ENCODE measurements around the gene IL9R.
A peak's percentile ranks its signal among the peaks of the same experiment; 100 is the strongest.
"Not testable (repeated sequence)": the region's sequence is repeated elsewhere in the genome, so short reads cannot be mapped to it uniquely, and the experiment has no call there.

IL9R gene

GRCh38 chrX:156003486-156004185 is 6.1 kb downstream of the IL9R start:
- DNase-seq (no peak), ATAC-seq (replicated peaks) (no peak)
- H3K4me1 Mint-ChIP-seq, result peaks cover 0 to 15% of the 10 kb centered on the region in 2 donors
- no peaks in the 10 kb centered on the region for H3K9me3 Mint-ChIP-seq
- H3K4me3 Mint-ChIP-seq, result no peak overlapping the region
- no peaks in the 10 kb centered on the region for H3K27me3 Mint-ChIP-seq
- no peak overlapping the region for H3K27ac Mint-ChIP-seq
- H3K36me3 Mint-ChIP-seq, result no peaks in the 10 kb centered on the region

DNA sequence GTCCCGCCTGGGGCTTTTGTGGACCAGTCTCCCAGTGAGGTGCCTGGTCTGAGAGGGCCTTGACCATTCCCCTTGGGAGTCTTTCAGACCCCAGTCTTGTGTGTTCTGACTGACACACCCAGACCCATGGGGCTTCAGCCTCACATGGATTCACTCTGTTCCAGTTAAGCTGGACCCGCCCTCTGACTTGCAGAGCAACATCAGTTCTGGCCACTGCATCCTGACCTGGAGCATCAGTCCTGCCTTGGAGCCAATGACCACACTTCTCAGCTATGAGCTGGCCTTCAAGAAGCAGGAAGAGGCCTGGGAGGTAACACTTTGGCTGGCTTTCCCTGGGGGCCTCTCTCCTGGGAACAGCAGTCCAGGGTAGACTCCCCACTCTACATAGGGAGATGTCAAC is 6.8 kb downstream of the IL9R start:
- H3K4me1 Mint-ChIP-seq, result peaks cover 0 to 15% of the 10 kb centered on the region in 2 donors
- no peaks in the 10 kb centered on the region for H3K27me3 Mint-ChIP-seq
- ATAC-seq (replicated peaks), result no peak
- H3K36me3 Mint-ChIP-seq, result no peaks in the 10 kb centered on the region
- no peak overlapping the region for H3K27ac Mint-ChIP-seq
- DNase-seq, result no peak
- H3K9me3 Mint-ChIP-seq, result no peaks in the 10 kb centered on the region
- H3K4me3 Mint-ChIP-seq, result no peak overlapping the region

DNA sequence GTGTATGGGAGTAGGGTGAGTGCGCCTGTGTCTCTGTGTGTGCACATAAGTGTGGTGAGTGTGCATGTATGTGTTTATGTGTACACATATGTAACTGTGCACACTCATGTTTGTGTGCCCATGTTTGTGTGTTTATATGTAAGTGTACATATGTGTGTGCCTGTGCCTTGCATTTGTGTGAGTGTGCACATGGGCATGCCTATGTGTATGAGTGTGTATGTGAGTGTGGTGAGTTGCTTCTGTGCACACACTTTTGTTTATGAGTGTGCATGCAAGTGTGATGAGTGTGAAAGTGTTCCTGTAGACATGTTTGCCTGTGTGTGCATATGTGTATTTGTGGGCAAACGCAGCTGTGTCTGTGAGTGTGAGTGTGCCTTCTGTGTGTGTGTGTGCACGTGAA is 7.2 kb downstream of the IL9R start:
- no peak overlapping the region for H3K27ac Mint-ChIP-seq
- ATAC-seq (replicated peaks) (no peak), DNase-seq (no peak)
- peaks cover 0 to 15% of the 10 kb centered on the region in 2 donors for H3K4me1 Mint-ChIP-seq
- no peaks in the 10 kb centered on the region for H3K9me3 Mint-ChIP-seq
- no peaks in the 10 kb centered on the region for H3K36me3 Mint-ChIP-seq
- no peak overlapping the region for H3K4me3 Mint-ChIP-seq
- no peaks in the 10 kb centered on the region for H3K27me3 Mint-ChIP-seq

- no peak overlapping the region for H3K4me3 Mint-ChIP-seq
- no peak for ATAC-seq (replicated peaks)
- no peaks in the 10 kb centered on the region for H3K9me3 Mint-ChIP-seq
- peaks cover 0 to 15% of the 10 kb centered on the region in 2 donors for H3K4me1 Mint-ChIP-seq
- no peak for DNase-seq
- H3K36me3 Mint-ChIP-seq, result no peaks in the 10 kb centered on the region
- no peaks in the 10 kb centered on the region for H3K27me3 Mint-ChIP-seq
- no peak overlapping the region for H3K27ac Mint-ChIP-seq
Measured at GRCh38 chrX:156005144-156005543, 7.6 kb downstream of the IL9R start.

DNA sequence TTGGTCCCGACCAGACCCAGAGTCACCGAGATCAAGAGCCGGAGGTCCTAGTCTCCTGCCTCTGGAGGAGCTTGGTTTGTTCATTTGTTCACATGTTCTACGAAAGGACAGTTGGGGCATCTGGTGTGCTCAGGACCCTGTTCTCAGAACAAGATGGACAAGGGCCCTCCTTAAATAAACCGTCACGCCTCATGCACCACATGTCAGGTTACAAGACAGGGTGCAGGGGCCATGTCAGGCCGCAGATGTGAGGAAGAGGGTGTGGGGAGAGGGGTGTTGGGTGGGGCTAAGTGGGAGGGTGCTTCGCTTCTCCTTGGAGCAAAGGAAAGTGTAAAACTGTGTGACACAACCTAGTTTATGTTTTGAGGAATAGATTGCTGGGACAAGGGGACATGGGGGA is 9.0 kb downstream of the IL9R start:
- H3K27me3 Mint-ChIP-seq; H3K4me3 Mint-ChIP-seq; H3K36me3 Mint-ChIP-seq; H3K27ac Mint-ChIP-seq; H3K9me3 Mint-ChIP-seq; ATAC-seq (replicated peaks); DNase-seq; H3K4me1 Mint-ChIP-seq: not testable (repeated sequence)

DNA sequence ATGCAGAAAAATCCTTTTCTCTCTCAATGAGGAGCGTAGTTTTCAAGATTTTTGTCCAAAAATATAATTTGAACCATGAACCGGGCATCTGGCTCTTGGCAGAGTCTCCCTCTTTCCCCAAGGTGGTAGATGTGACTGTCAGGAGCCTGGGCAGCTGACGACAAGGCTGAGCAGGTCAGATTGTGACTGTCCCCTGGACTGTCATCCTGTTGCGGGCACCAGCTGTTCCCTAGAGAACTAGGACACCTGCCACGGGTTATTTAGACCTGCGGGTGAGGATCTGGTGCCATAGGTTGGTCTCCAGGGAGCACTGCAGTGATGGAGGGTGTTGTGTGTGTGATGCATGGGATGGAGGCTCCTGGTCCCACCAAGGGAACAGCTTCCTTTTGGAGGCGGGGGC is 10.9 kb downstream of the IL9R start:
- H3K27me3 Mint-ChIP-seq, H3K36me3 Mint-ChIP-seq, DNase-seq, H3K4me1 Mint-ChIP-seq, H3K4me3 Mint-ChIP-seq, H3K27ac Mint-ChIP-seq, H3K9me3 Mint-ChIP-seq: not testable (repeated sequence)
- peak; percentile 33 to 39 for ATAC-seq (replicated peaks)

DNA sequence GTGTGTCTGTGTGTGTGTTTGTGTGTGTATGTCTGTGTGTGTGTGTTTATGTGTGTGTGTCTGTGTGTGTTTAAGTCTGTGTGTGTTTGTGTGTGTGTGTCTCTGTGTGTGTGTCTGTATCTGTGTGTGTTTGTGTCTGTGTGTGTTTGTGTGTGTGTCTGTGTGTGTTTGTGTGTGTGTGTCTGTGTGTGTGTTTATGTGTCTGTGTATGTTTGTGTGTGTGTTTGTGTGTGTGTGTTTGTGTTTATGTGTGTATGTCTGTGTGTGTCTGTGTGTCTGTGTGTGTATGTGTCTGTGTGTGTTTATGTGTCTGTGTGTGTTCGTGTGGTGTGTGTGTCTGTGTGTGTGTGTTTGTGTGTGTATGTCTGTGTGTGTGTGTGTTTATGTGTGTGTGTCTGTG is 11.4 kb downstream of the IL9R start:
- H3K27me3 Mint-ChIP-seq, result no peaks in the 10 kb centered on the region
- H3K4me1 Mint-ChIP-seq, result peaks cover 0 to 4% of the 10 kb centered on the region in 2 donors
- ATAC-seq (replicated peaks) (no peak), DNase-seq (no peak)
- no peak overlapping the region for H3K27ac Mint-ChIP-seq
- no peak overlapping the region for H3K4me3 Mint-ChIP-seq
- no peaks in the 10 kb centered on the region for H3K9me3 Mint-ChIP-seq
- no peaks in the 10 kb centered on the region for H3K36me3 Mint-ChIP-seq

DNA sequence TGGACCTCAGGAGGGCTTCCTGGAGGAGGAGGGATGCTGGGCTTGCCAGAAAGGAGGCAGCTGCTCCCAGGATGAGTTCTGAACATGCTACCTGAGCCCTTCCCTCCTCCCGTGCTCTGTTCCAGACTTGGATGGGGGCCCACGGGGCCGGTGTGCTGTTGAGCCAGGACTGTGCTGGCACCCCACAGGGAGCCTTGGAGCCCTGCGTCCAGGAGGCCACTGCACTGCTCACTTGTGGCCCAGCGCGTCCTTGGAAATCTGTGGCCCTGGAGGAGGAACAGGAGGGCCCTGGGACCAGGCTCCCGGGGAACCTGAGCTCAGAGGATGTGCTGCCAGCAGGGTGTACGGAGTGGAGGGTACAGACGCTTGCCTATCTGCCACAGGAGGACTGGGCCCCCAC is 12.2 kb downstream of the IL9R start:
- not testable (repeated sequence) for H3K4me3 Mint-ChIP-seq; H3K36me3 Mint-ChIP-seq; ATAC-seq (replicated peaks); H3K9me3 Mint-ChIP-seq; H3K27me3 Mint-ChIP-seq; DNase-seq; H3K4me1 Mint-ChIP-seq; H3K27ac Mint-ChIP-seq

- not testable (repeated sequence) for H3K9me3 Mint-ChIP-seq, DNase-seq, H3K36me3 Mint-ChIP-seq, H3K27ac Mint-ChIP-seq, H3K4me3 Mint-ChIP-seq, H3K27me3 Mint-ChIP-seq, H3K4me1 Mint-ChIP-seq
- ATAC-seq (replicated peaks), result peak; percentile 74 to 79
Measured at GRCh38 chrX:156013286-156013953, 15.9 kb downstream of the IL9R start.

DNA sequence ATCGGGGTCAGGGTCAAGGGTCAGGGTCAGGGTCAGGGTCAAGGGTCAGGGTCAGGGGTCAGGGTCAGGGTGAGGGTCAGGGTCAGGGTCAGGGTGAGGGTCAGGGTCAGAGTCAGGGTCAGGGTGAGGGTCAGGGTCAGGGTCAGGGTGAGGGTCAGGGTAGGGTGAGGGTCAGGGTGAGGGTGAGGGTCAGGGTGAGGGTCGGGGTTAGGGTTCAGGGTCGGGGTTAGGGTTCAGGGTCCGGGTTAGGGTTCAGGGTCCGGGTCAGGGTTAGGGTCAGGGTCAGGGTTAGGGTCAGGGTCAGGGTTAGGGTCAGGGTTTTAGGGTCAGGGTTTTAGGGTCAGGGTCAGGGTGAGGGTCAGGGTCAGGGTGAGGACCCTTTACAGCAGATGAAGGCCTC is 22.4 kb downstream of the IL9R start:
- DNase-seq; ATAC-seq (replicated peaks); H3K36me3 Mint-ChIP-seq; H3K27ac Mint-ChIP-seq; H3K27me3 Mint-ChIP-seq; H3K9me3 Mint-ChIP-seq; H3K4me1 Mint-ChIP-seq; H3K4me3 Mint-ChIP-seq: not testable (repeated sequence)

DNA sequence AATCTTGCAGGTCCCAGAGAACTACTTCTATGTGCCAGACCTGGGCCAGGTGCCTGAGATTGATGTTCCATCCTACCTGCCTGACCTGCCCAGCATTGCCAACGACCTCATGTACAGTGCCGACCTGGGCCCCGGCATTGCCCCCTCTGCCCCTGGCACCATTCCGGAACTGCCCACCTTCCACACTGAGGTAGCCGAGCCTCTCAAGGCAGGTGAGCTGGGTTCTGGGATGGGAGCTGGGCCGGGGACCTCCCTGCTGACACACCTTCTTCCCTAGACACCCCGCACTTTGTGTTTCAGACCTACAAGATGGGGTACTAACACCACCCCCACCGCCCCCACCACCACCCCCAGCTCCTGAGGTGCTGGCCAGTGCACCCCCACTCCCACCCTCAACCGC is 25.5 kb downstream of the IL9R start:
- ATAC-seq (replicated peaks); DNase-seq; H3K9me3 Mint-ChIP-seq; H3K4me3 Mint-ChIP-seq; H3K36me3 Mint-ChIP-seq; H3K27me3 Mint-ChIP-seq; H3K27ac Mint-ChIP-seq; H3K4me1 Mint-ChIP-seq: not testable (repeated sequence)

- not testable (repeated sequence) for H3K4me1 Mint-ChIP-seq; ATAC-seq (replicated peaks); H3K4me3 Mint-ChIP-seq; DNase-seq; H3K36me3 Mint-ChIP-seq; H3K27me3 Mint-ChIP-seq; H3K9me3 Mint-ChIP-seq; H3K27ac Mint-ChIP-seq
Measured at GRCh38 chrX:156024949-156025492, 27.5 kb downstream of the IL9R start.

DNA sequence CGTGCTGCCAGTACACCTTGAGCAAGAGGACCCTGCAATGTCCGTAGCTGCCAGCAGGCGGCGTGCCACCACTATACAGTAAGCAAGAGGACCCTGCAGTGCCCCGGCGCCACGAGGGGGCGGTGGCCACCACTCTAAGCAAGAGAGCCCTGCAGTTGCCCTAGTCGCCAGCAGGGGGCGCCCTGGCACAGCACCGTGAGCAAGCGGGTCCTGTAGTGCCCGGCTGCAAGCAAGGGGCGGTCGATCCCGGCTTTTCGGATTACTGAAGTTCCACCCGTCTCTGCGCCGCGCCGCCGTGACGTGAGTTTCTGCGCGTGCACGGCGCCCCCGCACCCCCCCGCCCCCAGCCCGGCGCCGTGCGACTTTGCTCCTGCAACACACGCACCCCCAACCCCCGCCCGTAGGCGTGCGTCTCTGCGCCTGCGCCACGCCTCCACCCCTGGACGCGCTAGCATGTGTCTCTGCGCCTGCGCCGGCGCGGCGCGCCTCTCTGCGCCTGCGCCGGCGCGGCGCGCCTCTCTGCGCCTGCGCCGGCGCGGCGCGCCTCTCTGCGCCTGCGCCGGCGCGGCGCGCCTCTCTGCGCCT is 31.2 kb downstream of the IL9R start:
- not testable (repeated sequence) for H3K4me1 Mint-ChIP-seq, H3K27ac Mint-ChIP-seq, H3K9me3 Mint-ChIP-seq, H3K36me3 Mint-ChIP-seq, DNase-seq, H3K27me3 Mint-ChIP-seq, H3K4me3 Mint-ChIP-seq
- peak in 1 of 2 donors; percentile 43 for ATAC-seq (replicated peaks)

GRCh38 chrX:156029296-156029695 is 31.8 kb downstream of the IL9R start:
- H3K4me3 Mint-ChIP-seq; H3K4me1 Mint-ChIP-seq; DNase-seq; H3K27ac Mint-ChIP-seq; ATAC-seq (replicated peaks); H3K36me3 Mint-ChIP-seq; H3K9me3 Mint-ChIP-seq; H3K27me3 Mint-ChIP-seq: not testable (repeated sequence)

All from stimulated activated naive B cell treated with anti-CD40 and anti-IgM and Interleukin-4, amounts not matched to agents 10 μg/mL and 1 μg/mL and 100 μg/mL, for 72 hours (primary cell).